ENCODE measurements around the gene HEATR3. TPM values are rescaled to one million over a fixed set of nuclear protein-coding genes. Genes with fewer than 3 reads are reported as not detected.

HEATR3 gene
- polyA plus RNA-seq, 3 donors, result 10.4 to 40.6 (median 10.7) TPM

DNA sequence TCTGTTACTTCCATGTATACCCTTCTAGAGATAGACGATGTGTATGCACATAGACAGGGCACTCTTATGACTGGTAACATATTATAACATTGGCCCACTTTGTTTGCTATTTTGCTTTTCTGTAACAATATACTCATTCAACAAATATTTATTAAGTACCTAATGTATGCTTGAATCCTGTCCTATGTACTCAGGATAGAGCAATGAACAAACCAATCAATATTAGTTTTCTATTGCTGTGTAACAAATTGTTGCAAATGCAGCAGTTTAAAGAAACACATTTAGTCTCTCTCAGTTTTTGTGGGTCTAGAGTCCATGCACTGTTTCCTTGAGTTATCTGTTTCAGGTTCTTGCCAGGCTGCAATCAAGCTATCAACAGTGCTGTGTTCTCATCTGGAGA is 57.6 kb downstream of the HEATR3 start:
- Histone ChIP-seq H2AFZ (ENCODE audit: insufficient read depth, low read depth, low read length, poor library complexity, severe bottlenecking) (peak overlapping the region; percentile 41), H3K9me3 (replicated peaks in 1 of 2; ENCODE audit: control insufficient read depth in 1 of 2, insufficient read depth in 1 of 2, low read length in 2 of 2) (no peaks in the 10 kb centered on the region), H4K20me1 (ENCODE audit: insufficient read depth, low read length) (no peaks in the 10 kb centered on the region), H3K4me3 (replicated peaks in 1 of 3; ENCODE audit: low read depth in 2 of 3, low read length in 3 of 3) (no peak overlapping the region), H3K4me1 (ENCODE audit: control insufficient read depth in 1 of 2, insufficient read depth in 2 of 2, low read length in 2 of 2) (no peaks in the 10 kb centered on the region), H3K4me2 (replicated peaks; ENCODE audit: extremely low read depth, low read length, poor library complexity, severe bottlenecking) (no peak overlapping the region), H3K9ac (ENCODE audit: insufficient read depth, low read length, poor library complexity, severe bottlenecking) (no peak overlapping the region), H3K36me3 (replicated peaks in 1 of 2; ENCODE audit: control insufficient read depth in 1 of 2, insufficient read depth in 2 of 2, low read length in 2 of 2) (no peaks in the 10 kb centered on the region), H3K79me2 (ENCODE audit: insufficient read depth, low read length) (no peaks in the 10 kb centered on the region), H3K27ac (ENCODE audit: low read depth in 1 of 2, low read length in 2 of 2) (no peak overlapping the region), H3K27me3 (ENCODE audit: control insufficient read depth in 2 of 2, insufficient read depth in 2 of 2, low read length in 2 of 2) (no peaks in the 10 kb centered on the region)
- 100% methylated on average over 1 of the region's 1 CpG for WGBS (ENCODE audit: insufficient coverage)
- TF ChIP-seq, protein P1, sequence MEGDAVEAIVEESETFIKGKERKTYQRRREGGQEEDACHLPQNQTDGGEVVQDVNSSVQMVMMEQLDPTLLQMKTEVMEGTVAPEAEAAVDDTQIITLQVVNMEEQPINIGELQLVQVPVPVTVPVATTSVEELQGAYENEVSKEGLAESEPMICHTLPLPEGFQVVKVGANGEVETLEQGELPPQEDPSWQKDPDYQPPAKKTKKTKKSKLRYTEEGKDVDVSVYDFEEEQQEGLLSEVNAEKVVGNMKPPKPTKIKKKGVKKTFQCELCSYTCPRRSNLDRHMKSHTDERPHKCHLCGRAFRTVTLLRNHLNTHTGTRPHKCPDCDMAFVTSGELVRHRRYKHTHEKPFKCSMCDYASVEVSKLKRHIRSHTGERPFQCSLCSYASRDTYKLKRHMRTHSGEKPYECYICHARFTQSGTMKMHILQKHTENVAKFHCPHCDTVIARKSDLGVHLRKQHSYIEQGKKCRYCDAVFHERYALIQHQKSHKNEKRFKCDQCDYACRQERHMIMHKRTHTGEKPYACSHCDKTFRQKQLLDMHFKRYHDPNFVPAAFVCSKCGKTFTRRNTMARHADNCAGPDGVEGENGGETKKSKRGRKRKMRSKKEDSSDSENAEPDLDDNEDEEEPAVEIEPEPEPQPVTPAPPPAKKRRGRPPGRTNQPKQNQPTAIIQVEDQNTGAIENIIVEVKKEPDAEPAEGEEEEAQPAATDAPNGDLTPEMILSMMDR (IDR thresholded peaks at IDR 0.05), result no peak
- H3K27me3 Mint-ChIP-seq (ENCODE audit: low read depth in 3 of 3), result peaks cover 4% of the 10 kb centered on the region in 3 donors
- intact Hi-C loops (cut with micrococcal nuclease), result no loop called here
- H3K27ac Mint-ChIP-seq, result peak overlapping the region in 1 of 7 donors; percentile 36
- DNase-seq, result no peak
- H3K4me3 Mint-ChIP-seq, result no peak overlapping the region
- H3K9me3 Mint-ChIP-seq, result peaks cover 0 to 3% (median 0%) of the 10 kb centered on the region in 7 donors
- no peaks in the 10 kb centered on the region for H3K4me1 Mint-ChIP-seq
- H3K36me3 Mint-ChIP-seq, result no peaks in the 10 kb centered on the region

DNA sequence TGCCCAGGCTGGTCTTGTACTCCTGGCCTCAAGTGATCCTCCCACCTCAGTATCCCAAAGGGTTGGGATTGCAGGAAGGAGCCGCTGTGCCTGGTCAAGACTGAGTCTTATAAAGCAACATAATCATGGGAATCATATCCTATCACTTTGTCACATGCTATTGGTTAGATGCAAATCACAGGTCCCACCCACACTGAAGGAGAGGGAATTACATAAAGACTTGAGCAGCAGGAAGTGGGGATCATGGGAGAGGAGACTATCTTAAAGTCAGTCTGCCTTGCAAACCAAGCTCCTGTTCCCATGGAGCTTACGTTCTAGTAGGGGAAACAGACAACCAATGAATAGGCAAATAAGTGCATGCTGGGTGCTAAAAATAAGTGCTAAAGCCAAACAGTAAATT is 59.0 kb downstream of the HEATR3 start:
- 80% methylated on average over 1 of the region's 2 CpGs for WGBS (ENCODE audit: insufficient coverage)
- TF ChIP-seq, protein P1 (IDR thresholded peaks at IDR 0.05), result no peak
- intact Hi-C loops (cut with micrococcal nuclease), result no loop called here

More for the DNA sequence above, 59.0 kb downstream of the HEATR3 start:
- H3K4me1 Mint-ChIP-seq, result no peaks in the 10 kb centered on the region
- no peak overlapping the region for H3K4me2 ChIP-seq (replicated peaks; ENCODE audit: extremely low read depth, low read length, poor library complexity, severe bottlenecking)
- H3K27ac ChIP-seq (ENCODE audit: low read depth in 1 of 2, low read length in 2 of 2), result no peak overlapping the region
- no peak overlapping the region for H3K9ac ChIP-seq (ENCODE audit: insufficient read depth, low read length, poor library complexity, severe bottlenecking)
- DNase-seq, result no peak
- no peaks in the 10 kb centered on the region for H3K36me3 ChIP-seq (replicated peaks in 1 of 2; ENCODE audit: control insufficient read depth in 1 of 2, insufficient read depth in 2 of 2, low read length in 2 of 2)
- peak overlapping the region; percentile 10 for H2AFZ ChIP-seq (ENCODE audit: insufficient read depth, low read depth, low read length, poor library complexity, severe bottlenecking)
- H4K20me1 ChIP-seq (ENCODE audit: insufficient read depth, low read length), result no peaks in the 10 kb centered on the region
- H3K9me3 Mint-ChIP-seq, result no peaks in the 10 kb centered on the region
- no peaks in the 10 kb centered on the region for H3K36me3 Mint-ChIP-seq
- H3K4me3 Mint-ChIP-seq, result no peak overlapping the region
- peak overlapping the region in 1 of 7 donors; percentile 13 for H3K27ac Mint-ChIP-seq
- H3K27me3 Mint-ChIP-seq (ENCODE audit: low read depth in 3 of 3), result peaks cover 1 to 4% (median 1%) of the 10 kb centered on the region in 3 donors
- H3K4me1 ChIP-seq (ENCODE audit: control insufficient read depth in 1 of 2, insufficient read depth in 2 of 2, low read length in 2 of 2), result no peaks in the 10 kb centered on the region
- no peaks in the 10 kb centered on the region for H3K27me3 ChIP-seq (ENCODE audit: control insufficient read depth in 2 of 2, insufficient read depth in 2 of 2, low read length in 2 of 2)
- no peaks in the 10 kb centered on the region for H3K79me2 ChIP-seq (ENCODE audit: insufficient read depth, low read length)
- no peak overlapping the region for H3K4me3 ChIP-seq (replicated peaks in 1 of 3; ENCODE audit: low read depth in 2 of 3, low read length in 3 of 3)
- no peaks in the 10 kb centered on the region for H3K9me3 ChIP-seq (replicated peaks in 1 of 2; ENCODE audit: control insufficient read depth in 1 of 2, insufficient read depth in 1 of 2, low read length in 2 of 2)
